Activated CD4-positive, alpha-beta T cell treated with anti-CD3 and anti-CD28 coated beads, Interleukin-2, amount 50 U/mL, for 16 hours (primary cell): Measurements from ENCODE around the gene ALDH1A1.
"Not testable (repeated sequence)": the region's sequence is repeated elsewhere in the genome, so short reads cannot be mapped to it uniquely, and the experiment has no call there.

Experiments
- DNase-seq: peaks from one replicate; pipeline ENCODE4 v3.0.0-alpha.2; 2020

Gene ALDH1A1

DNA sequence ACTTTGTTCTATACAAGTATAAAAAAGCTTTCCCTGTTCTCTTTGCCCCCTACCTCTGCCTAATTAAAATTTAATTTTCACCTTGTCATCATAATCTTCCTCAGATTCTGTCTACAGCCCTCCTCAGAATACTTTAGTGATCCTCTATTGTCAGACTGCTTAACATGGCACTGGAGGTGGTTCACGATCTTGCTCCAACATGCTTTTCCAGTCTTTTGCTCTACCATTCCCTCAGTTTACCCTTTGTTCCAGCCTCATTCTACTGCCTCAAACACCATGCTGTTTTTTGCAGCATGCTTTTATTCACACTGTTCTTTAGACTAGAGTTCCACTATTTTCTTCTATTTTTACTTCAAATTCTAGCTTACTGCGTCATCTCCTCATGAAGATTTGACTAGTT is 10.4 kb downstream of the ALDH1A1 start:
- DNase-seq = no peak

- not testable (repeated sequence) for DNase-seq
Observed at GRCh38 chr9:72939581-72939980, 13.3 kb downstream of the ALDH1A1 start.

GRCh38 chr9:72937545-72937944 is 15.3 kb downstream of the ALDH1A1 start:
- DNase-seq = no peak

DNA sequence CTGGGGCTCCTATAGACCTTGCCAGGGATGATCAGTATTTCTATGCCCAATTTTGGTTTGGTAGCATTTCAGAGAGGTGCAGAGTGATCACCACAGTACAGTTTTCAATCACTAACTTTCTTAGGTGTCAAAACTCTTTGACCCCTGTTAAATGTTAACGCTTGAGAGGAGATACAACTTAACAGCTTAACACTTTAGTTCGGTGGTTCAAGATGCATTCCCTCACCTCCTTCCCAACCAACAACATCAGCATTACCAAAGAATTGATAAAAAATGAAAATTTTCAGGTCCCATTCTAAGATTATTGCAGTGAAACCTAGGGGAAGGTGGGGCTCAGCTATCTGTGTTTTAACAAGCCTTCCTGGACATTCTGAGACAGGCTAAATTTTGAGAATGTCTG is 16.2 kb downstream of the ALDH1A1 start:
- no peak for DNase-seq

DNA sequence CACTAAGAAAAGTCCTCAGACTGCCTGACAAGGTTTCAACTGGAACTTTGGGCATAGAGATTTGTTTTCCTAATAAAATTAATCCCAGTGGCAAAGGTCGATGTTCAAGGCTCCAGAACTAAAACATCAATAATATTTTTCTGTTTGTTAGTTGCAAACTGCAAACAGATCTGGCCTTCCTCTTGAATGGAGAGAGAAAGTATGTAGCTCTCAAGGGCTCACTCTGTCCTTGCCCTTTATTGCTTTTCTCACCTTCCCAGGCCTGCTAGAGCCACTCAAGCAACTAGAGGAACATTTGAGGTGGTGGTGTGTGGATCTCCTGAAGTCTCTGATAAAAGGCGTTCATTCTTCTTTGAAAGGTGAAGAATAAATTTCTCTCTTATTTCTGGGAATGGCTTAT is 16.6 kb downstream of the ALDH1A1 start:
- DNase-seq = no peak

DNA sequence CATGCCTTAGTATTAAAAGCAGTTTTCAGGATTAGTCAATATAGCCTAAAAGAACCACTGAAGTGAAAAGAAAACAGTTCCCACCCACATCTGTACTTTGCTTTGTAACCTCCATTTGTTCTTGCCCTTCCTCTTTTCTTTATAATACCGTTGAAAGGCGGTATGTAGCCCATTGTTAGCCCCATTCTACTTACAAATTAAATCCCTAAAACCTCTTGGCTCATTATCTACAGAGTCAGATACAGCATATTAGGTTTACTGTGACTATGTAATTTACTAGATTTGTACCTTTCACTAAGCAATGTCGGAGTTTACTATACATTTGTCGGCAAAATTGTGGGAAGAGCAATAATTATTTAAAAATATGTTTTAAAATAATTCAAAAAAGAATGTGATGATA is 17.3 kb downstream of the ALDH1A1 start:
- DNase-seq = no peak

DNA sequence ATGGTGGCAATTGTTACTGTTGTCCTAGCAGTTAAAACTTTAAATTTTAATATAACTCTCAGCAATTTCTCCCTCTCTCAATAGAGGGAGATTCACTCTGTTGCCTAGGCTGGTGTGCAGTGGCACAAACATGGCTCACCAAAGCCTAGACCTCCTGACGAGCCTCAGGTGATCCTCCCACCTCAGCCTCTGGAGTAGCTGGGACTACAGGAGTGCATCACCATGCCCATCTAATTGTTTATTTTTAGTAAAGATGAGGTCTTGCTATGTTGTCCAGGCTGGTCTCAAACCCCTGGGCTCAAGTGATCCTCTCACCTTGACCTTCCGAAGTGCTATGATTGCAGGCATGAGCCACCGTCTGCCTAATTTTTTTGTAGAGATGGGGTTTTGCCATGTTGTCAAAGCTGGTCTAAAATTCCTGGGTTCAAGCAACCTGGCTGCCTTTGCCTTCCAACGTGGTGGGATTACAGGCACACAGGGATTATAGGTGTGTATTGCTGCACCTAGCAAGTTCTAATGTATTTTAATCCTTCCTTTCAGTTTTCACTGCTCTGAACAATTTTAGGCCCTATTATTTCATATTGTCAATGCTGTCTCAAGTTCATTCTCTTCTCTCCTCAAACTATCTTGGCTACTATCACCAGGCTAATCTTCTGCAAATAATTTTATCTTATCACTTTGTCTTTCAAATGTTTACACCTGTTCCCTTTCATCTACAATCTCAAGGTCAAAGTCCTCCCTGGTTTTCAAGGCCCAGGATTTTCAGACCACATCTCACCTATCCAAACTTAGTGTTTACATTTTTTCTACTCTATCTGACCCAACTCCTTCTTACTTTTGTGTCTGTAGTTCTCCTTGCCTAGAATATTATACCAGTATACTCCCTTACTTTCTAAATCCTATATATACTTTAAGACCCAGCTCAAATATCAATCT is 18.9 kb downstream of the ALDH1A1 start:
- no peak for DNase-seq

GRCh38 chr9:72932619-72933018 is 20.2 kb downstream of the ALDH1A1 start:
- DNase-seq = no peak

GRCh38 chr9:72931897-72932296 is 21.0 kb downstream of the ALDH1A1 start:
- no peak for DNase-seq

DNA sequence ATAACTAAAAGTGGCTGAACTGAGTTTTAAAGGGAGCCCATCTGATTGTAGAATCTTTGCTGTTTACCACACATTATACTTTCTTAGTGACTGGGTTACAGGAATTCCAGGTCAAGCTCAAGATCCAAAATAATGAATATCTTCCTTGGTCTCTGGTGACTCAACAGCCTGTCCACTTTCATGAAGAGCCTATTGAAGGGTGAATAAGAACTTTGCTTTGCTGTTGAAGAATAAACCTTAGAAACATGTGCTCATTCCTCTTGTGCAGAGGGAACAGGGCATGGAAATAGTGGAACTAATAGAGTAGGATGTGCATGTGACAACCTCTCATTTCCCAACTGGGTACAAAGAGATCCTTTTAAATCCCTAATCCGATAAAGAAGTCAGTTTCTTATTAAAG is 21.4 kb downstream of the ALDH1A1 start:
- no peak for DNase-seq

GRCh38 chr9:72930828-72931227 is 22.0 kb downstream of the ALDH1A1 start:
- no peak for DNase-seq

- DNase-seq = no peak
Observed at GRCh38 chr9:72929542-72929941, 23.3 kb downstream of the ALDH1A1 start.

DNA sequence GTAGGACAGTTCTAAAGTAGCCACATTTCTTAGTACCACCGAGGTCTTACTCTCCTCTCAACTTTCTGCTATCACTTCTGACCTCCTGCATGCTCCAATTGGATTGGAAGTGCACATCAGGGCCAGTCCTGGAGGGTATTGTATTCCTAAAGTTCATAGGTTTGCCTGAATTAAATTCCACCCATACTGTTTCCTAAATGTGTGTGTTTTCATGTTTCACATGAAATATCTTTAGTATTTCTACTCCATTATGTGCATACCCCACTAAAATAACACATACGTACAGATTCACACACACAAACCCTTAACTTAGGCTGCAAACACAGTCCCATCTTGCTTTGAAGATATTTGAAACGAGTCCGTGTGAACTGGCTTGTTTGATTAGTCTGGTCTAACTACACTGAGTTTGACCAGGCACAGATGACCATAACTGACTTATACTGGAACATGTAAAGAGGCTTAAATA is 24.8 kb downstream of the ALDH1A1 start:
- no peak for DNase-seq

DNA sequence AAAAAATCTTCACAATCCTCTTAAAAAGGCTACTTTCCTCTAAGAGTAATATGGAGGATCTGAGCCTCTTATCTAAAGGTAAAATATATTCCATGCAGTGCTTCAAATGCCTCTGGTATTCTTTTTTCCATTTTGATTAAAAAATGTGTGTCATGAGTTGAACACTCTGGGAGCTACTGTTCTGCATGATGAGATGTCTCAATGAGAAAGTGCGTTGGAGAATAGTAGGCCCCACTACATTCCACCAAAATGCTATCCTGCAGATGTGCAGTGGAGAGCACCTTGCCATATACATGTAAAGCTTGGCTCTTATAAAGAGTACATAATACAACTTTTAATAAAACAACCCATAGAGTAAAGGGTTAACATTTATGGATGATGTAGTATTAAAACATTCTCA is 26.3 kb downstream of the ALDH1A1 start:
- no peak for DNase-seq

DNA sequence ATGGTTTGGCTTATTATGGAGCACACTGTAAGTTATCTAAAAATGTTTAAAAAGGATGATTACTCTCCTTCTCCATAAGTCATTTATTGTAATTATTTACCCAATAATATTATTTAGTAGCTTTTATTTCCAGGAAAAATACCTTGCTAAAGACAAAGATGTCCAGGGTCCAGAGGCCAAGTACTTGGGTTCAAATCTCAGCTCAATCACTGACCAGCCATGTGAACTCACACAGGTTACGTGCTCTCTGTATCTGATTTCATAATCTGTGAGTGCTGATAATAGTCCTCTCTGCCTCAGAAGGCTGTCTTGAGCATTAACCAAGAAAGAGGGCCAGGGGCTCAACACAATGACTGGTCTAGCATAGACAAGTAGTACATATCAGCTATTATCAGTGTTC is 27.0 kb downstream of the ALDH1A1 start:
- no peak for DNase-seq

DNA sequence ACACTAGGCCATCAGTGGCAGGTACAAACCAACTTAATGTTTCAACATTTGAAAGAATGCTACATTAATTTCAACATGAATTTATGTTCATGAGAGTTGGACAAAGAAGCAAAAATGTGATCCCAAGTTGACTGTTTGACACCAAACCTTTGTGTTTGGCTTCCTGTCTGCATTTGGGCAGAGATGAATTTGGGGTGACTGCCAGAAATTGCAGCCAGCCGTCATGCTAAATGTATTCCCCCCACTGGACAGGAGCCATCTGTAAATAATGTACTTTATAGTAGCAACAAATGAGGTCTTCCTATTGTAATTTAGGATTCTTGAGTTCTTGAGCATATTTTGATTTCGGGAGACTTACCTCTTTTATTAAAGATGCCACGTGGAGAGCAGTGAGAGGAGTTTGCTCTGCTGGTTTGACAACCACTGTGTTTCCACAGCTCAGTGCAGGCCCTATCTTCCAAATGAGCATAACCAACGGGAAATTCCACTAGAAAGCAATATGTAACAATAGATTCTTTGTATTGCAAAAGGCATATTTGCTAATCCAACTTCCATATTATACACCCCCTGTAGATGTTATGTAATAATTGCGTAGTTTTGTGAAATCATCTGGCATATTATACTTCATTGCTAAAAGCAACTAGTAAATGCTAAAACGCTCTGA is 27.6 kb downstream of the ALDH1A1 start:
- DNase-seq = no peak

GRCh38 chr9:72924154-72924790 is 28.6 kb downstream of the ALDH1A1 start:
- no peak for DNase-seq

- DNase-seq = no peak
Observed at GRCh38 chr9:72923077-72923476, 29.8 kb downstream of the ALDH1A1 start.

- DNase-seq = no peak
Observed at GRCh38 chr9:72921888-72922654, 30.8 kb downstream of the ALDH1A1 start.

GRCh38 chr9:72919246-72919945 is 33.5 kb downstream of the ALDH1A1 start:
- DNase-seq = no peak

- no peak for DNase-seq
Observed at GRCh38 chr9:72917892-72918509, 34.9 kb downstream of the ALDH1A1 start.

- no peak for DNase-seq
Observed at GRCh38 chr9:72915659-72916058, 37.2 kb downstream of the ALDH1A1 start.
